Mononuclear cell (primary cell): ENCODE data around the gene LDLR. TPM values are rescaled to one million over a fixed set of nuclear protein-coding genes. Genes with fewer than 3 reads are reported as not detected.

Experiments used
- H3K27me3 ChIP-seq: 2 replicates; pipeline ENCODE4 v1.6.0; 2011; ENCODE audit warnings: low read length, control low read depth; ENCODE audit not compliant: insufficient read depth
- H3K4me1 ChIP-seq: 2 replicates; pipeline ENCODE4 v1.5.1; 2011; ENCODE audit warnings: mild to moderate bottlenecking, low read length, control low read depth; ENCODE audit not compliant: insufficient read depth
- H3K4me3 ChIP-seq: 2 replicates; pipeline ENCODE4 v1.5.1; 2011; ENCODE audit warnings: mild to moderate bottlenecking, low read length, moderate library complexity
- H3K9me3 ChIP-seq: 2 replicates; pipeline ENCODE4 v1.5.1; 2011; ENCODE audit warnings: low read depth, mild to moderate bottlenecking, control low read depth, low read length
- total RNA-seq: library from RNA; depleted of rRNA; stranded (reverse); fragments of >200 nt; gene quantifications from one replicate; pipeline ENCODE4 v1.2.3, GENCODE V29; 2012

LDLR gene
- 58.1 TPM for total RNA-seq

DNA sequence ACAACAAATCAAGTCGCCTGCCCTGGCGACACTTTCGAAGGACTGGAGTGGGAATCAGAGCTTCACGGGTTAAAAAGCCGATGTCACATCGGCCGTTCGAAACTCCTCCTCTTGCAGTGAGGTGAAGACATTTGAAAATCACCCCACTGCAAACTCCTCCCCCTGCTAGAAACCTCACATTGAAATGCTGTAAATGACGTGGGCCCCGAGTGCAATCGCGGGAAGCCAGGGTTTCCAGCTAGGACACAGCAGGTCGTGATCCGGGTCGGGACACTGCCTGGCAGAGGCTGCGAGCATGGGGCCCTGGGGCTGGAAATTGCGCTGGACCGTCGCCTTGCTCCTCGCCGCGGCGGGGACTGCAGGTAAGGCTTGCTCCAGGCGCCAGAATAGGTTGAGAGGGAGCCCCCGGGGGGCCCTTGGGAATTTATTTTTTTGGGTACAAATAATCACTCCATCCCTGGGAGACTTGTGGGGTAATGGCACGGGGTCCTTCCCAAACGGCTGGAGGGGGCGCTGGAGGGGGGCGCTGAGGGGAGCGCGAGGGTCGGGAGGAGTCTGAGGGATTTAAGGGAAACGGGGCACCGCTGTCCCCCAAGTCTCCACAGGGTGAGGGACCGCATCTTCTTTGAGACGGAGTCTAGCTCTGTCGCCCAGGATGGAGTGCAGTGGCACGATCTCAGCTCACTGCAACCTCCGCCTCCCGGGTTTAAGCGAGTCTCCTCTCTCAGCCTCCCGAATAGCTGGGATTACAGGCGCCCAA lies at the start of gene LDLR:
Gene LDLR, plus strand, starts transcription at position 210 of the 760 bp plus-strand sequence. Its CDS starts 86 bp downstream, at position 296.
- Histone ChIP-seq H3K4me3 (peak within 1 kb of the TSS; percentile 63), H3K9me3 (no peaks in the 10 kb centered on the region), H3K4me1 (peaks cover 63% of the 10 kb centered on the region), H3K27me3 (peaks cover 7% of the 10 kb centered on the region)

GRCh38 chr19:11041194-11041593 lies 48.1 kb upstream of the LDLR start:
- Histone ChIP-seq H3K9me3 (no peaks in the 10 kb centered on the region), H3K4me3 (no peak overlapping the region), H3K27me3 (no peaks in the 10 kb centered on the region), H3K4me1 (peaks cover 2% of the 10 kb centered on the region)

DNA sequence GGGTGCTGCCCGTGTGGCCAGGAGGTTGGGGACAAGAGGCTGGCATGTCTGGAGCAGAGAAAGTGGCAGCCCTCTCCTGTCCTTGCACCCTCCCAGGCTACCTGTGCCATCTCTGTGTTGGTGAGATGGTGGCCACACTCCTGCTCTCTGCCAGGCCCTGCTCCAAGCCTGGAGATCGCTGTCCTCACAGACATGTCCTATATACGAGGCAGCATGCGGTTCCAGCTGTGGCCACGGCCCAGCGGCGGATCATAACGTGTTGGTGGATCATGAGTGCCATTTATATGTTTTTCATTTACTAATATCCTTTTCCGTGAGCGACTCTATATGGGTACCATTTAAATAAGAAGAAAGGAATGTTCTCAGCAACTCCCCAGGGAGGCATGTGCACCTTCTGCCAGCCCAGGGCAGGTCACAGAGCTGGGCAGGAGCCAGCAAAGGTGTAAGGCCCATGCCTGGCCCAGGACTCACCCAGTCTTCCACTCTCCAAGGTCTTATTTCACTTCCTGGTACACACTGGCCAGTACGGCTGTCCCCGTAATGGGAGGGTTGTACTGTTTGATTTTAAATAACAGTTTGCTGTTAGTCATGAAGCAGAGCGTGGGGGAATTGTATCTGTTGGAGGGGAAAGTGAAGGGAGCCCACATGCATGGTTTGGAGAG lies 47.2 kb upstream of the LDLR start:
- Histone ChIP-seq H3K27me3 (no peaks in the 10 kb centered on the region), H3K4me1 (peaks cover 5% of the 10 kb centered on the region), H3K4me3 (no peak overlapping the region), H3K9me3 (no peaks in the 10 kb centered on the region)

DNA sequence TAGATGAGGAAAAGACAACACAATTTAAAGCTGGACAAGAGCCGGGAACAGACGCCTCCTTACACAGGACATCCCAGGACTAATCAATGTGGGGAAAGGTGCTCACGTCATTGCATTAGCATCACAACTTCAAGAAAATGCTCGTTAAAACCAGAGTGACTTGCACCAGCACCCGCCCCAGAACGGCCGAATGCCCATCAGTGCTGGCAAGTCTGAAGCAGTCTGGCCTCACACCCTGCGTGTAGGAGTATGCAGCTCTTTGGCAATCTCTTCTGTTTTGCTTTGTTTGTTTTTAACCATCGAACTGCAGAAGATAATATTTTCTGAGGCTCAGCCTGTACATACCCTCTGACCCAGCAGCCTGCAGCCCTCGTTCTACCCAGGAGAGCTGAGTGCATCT lies 44.8 kb upstream of the LDLR start:
- H3K9me3 ChIP-seq, result no peaks in the 10 kb centered on the region
- H3K4me1 ChIP-seq, result peaks cover 25% of the 10 kb centered on the region
- H3K27me3 ChIP-seq, result no peaks in the 10 kb centered on the region
- H3K4me3 ChIP-seq, result no peak overlapping the region

GRCh38 chr19:11045536-11045935 lies 43.7 kb upstream of the LDLR start:
- no peaks in the 10 kb centered on the region for H3K9me3 ChIP-seq
- H3K27me3 ChIP-seq, result no peaks in the 10 kb centered on the region
- H3K4me1 ChIP-seq, result peaks cover 36% of the 10 kb centered on the region
- H3K4me3 ChIP-seq, result no peak overlapping the region

DNA sequence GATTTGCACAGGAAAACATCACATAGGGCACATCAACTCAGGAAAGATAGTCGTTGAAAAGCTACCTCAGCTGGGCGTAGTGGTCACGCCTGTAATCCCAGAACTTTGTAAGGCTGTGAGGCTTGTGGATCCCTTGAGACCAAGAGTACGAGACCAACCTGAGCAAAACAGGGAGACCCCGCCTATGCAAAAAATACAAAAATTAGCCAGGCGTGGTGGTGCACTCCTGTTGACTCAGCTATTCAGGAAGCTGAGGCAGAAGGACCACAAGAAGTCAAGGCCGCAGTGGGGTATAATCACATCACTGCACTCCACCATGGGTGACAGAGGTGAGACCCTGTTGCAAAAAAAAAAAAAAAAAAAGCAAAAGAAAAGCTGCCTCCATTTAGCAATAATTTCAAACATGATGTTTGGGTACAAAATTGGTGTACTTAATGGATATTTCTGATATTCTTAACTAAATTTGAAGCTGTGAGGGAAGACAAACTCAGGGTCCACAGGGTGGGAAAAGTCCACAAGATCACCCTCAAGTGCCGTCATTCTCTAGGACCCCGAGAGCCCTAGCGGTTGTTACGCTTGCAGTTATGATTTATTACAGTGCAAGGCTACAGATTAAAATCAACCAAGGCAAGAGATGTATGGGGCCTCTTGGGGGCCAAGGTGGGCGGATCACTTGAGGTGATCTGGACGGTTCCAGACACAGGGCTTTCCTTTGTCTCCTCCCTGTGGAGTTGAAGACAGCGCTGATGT lies 42.5 kb upstream of the LDLR start:
- Histone ChIP-seq H3K4me3 (no peak overlapping the region), H3K27me3 (no peaks in the 10 kb centered on the region), H3K4me1 (peaks cover 48% of the 10 kb centered on the region), H3K9me3 (no peaks in the 10 kb centered on the region)

DNA sequence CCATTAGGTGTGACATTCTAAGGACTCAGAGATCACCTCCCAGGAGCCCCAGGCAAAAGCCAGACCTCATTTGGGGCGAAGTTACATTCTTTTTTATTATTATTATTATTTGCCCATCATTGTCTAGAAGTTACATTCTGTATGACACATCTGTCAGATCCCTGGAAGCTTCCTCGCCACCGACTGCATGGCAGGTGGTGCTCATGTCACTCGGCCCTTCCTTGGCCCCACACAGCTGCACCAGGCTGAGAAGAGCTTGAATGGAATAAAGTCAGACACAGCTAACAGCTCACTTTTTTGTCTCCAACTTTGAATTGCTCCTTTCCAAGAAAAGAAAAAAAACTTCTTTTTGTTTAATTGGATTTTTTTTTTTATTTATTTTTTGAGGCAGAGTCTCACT lies 41.4 kb upstream of the LDLR start:
- Histone ChIP-seq H3K4me3 (no peak overlapping the region), H3K9me3 (no peaks in the 10 kb centered on the region), H3K4me1 (peaks cover 55% of the 10 kb centered on the region), H3K27me3 (no peaks in the 10 kb centered on the region)

- Histone ChIP-seq H3K4me1 (peaks cover 55% of the 10 kb centered on the region), H3K9me3 (no peaks in the 10 kb centered on the region), H3K27me3 (no peaks in the 10 kb centered on the region), H3K4me3 (no peak overlapping the region)
Observed at GRCh38 chr19:11050323-11051114, 38.7 kb upstream of the LDLR start.

GRCh38 chr19:11053817-11054195 lies 35.5 kb upstream of the LDLR start:
- Histone ChIP-seq H3K9me3 (no peaks in the 10 kb centered on the region), H3K4me1 (peaks cover 36% of the 10 kb centered on the region), H3K4me3 (no peak overlapping the region)

DNA sequence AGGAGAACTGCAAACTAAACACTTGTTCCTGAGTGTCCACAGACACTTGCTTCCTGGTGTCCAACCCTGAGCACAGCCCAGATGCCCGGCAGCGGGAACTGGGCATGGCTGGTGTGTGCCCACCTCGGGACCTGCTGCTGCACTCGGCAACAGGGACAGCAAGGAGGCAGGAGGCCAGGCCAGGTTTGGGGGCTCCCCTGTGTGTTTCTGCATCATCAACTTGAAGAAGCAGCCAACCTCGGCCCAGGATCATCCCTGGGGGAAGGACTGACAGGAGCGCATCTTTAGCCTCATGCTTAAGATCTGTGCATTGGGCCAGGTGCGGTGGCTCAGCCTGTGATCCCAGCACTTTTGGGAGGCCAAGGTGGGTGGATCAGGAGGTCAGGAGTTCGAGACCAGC lies 35.1 kb upstream of the LDLR start:
- H3K4me1 ChIP-seq, result peaks cover 32% of the 10 kb centered on the region
- H3K4me3 ChIP-seq, result no peak overlapping the region
- no peaks in the 10 kb centered on the region for H3K27me3 ChIP-seq
- no peaks in the 10 kb centered on the region for H3K9me3 ChIP-seq

More at GRCh38 chr19:11053817-11054195, 35.5 kb upstream of the LDLR start:
- no peaks in the 10 kb centered on the region for H3K27me3 ChIP-seq

GRCh38 chr19:11054628-11055027 lies 34.6 kb upstream of the LDLR start:
- Histone ChIP-seq H3K9me3 (no peaks in the 10 kb centered on the region), H3K4me1 (peaks cover 28% of the 10 kb centered on the region), H3K4me3 (no peak overlapping the region), H3K27me3 (no peaks in the 10 kb centered on the region)

GRCh38 chr19:11058246-11059030 lies 30.8 kb upstream of the LDLR start:
- H3K4me3 ChIP-seq, result no peak overlapping the region
- H3K9me3 ChIP-seq, result no peaks in the 10 kb centered on the region
- H3K27me3 ChIP-seq, result no peaks in the 10 kb centered on the region
- H3K4me1 ChIP-seq, result no peaks in the 10 kb centered on the region

DNA sequence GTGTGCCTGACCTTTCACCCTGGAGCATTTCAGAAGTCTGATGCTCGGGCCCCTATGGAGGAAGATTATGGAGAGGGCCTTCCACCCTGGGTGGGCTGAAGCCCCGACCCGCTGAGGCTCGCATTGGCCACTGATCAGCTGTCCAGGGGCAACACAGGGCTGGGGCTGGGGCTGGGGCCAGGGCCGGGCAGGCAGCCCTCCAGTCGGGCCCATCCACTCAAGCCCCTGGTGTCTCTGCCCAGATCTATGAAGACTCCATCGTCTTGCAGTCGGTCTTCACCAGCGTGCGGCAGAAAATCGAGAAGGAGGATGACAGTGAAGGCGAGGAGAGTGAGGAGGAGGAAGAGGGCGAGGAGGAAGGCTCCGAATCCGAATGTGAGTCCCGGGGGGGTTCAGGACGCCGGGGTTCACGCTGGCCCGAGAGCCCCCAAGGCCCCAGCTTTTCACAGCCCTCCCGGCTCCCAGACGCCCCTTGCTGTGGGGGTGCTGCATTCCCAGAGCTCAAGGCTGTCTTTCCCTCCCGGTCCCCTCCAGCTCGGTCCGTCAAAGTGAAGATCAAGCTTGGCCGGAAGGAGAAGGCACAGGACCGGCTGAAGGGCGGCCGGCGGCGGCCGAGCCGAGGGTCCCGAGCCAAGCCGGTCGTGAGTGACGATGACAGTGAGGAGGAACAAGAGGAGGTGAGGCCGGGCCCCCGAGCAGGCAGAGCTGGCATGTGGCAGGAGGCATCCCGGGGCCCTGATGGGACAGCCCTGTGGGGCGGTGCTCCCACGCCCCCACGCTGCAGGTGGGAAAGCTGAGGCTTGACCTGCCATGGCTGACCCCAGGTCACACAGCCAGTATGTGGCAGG lies 29.5 kb upstream of the LDLR start:
- Histone ChIP-seq H3K27me3 (no peaks in the 10 kb centered on the region), H3K4me3 (no peak overlapping the region), H3K9me3 (no peaks in the 10 kb centered on the region), H3K4me1 (no peaks in the 10 kb centered on the region)
